MM.1S (cell line): ENCODE data around the gene RNF208.

ENCODE experiments used
- DNase-seq: peaks from one replicate; pipeline ENCODE4 v3.0.0-alpha.2; 2015
- H2AFZ ChIP-seq: fragments of 300-600 bp; sonication (generic); 2 replicates; pipeline ENCODE4 v1.6.0; 2016; ENCODE audit warnings: antibody characterized with exemption, low read length
- H3F3A ChIP-seq: fragments of 300-600 bp; sonication (generic); 2 replicates; pipeline ENCODE4 v1.6.1; 2016; ENCODE audit warnings: mild to moderate bottlenecking, antibody characterized with exemption, low read length, moderate library complexity, mixed read lengths; ENCODE audit not compliant: insufficient read depth
- H3K27ac ChIP-seq: fragments of 300-600 bp; sonication (generic); 2 replicates; pipeline ENCODE4 v1.5.1; 2016; ENCODE audit warnings: mild to moderate bottlenecking, low read length
- H3K27me3 ChIP-seq: fragments of 300-600 bp; sonication (generic); replicated peaks from 2 replicates; pipeline ENCODE4 v1.6.0; 2016; ENCODE audit warnings: low read length; ENCODE audit not compliant: insufficient read depth
- H3K36me3 ChIP-seq: fragments of 300-600 bp; sonication (generic); replicated peaks from 2 replicates; pipeline ENCODE4 v1.6.1; 2016; ENCODE audit warnings: mild to moderate bottlenecking, low read length, mixed read lengths; ENCODE audit not compliant: insufficient read depth
- H3K4me1 ChIP-seq: fragments of 300-600 bp; sonication (generic); 2 replicates; pipeline ENCODE4 v1.6.1; 2016; ENCODE audit warnings: low read length, mixed read lengths
- H3K4me2 ChIP-seq: fragments of 300-600 bp; sonication (generic); 2 replicates; pipeline ENCODE4 v1.6.0; 2016; ENCODE audit warnings: low read depth, low read length
- H3K4me3 ChIP-seq: fragments of 300-600 bp; sonication (generic); 2 replicates; pipeline ENCODE4 v1.5.1; 2016; ENCODE audit warnings: low read length, mixed read lengths
- H3K79me2 ChIP-seq: fragments of 300-600 bp; sonication (generic); 2 replicates; pipeline ENCODE4 v1.6.1; 2016; ENCODE audit warnings: mixed run types, low read length, mixed read lengths
- H3K9ac ChIP-seq: fragments of 300-600 bp; sonication (generic); 2 replicates; pipeline ENCODE4 v1.6.1; 2016; ENCODE audit warnings: low read length, mixed read lengths
- H3K9me2 ChIP-seq: fragments of 300-600 bp; sonication (generic); replicated peaks from 2 replicates; pipeline ENCODE4 v1.6.1; 2016; ENCODE audit warnings: mild to moderate bottlenecking, low read length, mixed read lengths; ENCODE audit not compliant: insufficient read depth
- H3K9me3 ChIP-seq: fragments of 300-600 bp; sonication (generic); replicated peaks from 2 replicates; pipeline ENCODE4 v1.6.1; 2016; ENCODE audit warnings: mild to moderate bottlenecking, low read length, mixed read lengths; ENCODE audit not compliant: insufficient read depth
- H4K20me1 ChIP-seq: fragments of 300-600 bp; sonication (generic); 2 replicates; pipeline ENCODE4 v1.6.1; 2016; ENCODE audit warnings: mild to moderate bottlenecking, low read length, moderate library complexity, mixed read lengths; ENCODE audit not compliant: insufficient read depth
- EZH2 ChIP-seq: fragments of 300-600 bp; sonication (generic); optimal IDR thresholded peaks from 2 replicates; pipeline ENCODE3; 2017; ENCODE audit warnings: low read depth, mild to moderate bottlenecking, antibody characterized with exemption, low read length, mixed read lengths
- EZH2phosphoT487 ChIP-seq: fragments of 300-600 bp; sonication (generic); IDR thresholded peaks from 2 replicates; pipeline ENCODE4 v1.6.1; 2018; ENCODE audit warnings: antibody characterized with exemption, low read length
- TF ChIP-seq, protein P1 (sequence below): fragments of 300-600 bp; sonication (generic); IDR thresholded peaks from 2 replicates; pipeline ENCODE4 v1.5.1; 2016; ENCODE audit warnings: antibody characterized with exemption, low read length, mixed read lengths

The RNF208 gene

GRCh38 chr9:137228506-137228967, 6.5 kb upstream of the RNF208 start:
- H3K79me2 ChIP-seq = no peaks in the 10 kb centered on the region
- H4K20me1 ChIP-seq = no peaks in the 10 kb centered on the region
- H3K9me2 ChIP-seq = no peaks in the 10 kb centered on the region
- H3K27ac ChIP-seq = no peak overlapping the region
- H3F3A ChIP-seq = no peaks in the 10 kb centered on the region
- DNase-seq = no peak
- H3K9me3 ChIP-seq = no peaks in the 10 kb centered on the region
- peaks cover 9% of the 10 kb centered on the region; the same call in 1 of the 2 replicates for H3K4me1 ChIP-seq
- H3K9ac ChIP-seq = no peak overlapping the region
- H3K36me3 ChIP-seq = no peaks in the 10 kb centered on the region
- no peak for TF ChIP-seq EZH2
- no peak for TF ChIP-seq EZH2phosphoT487
- TF ChIP-seq, protein P1, sequence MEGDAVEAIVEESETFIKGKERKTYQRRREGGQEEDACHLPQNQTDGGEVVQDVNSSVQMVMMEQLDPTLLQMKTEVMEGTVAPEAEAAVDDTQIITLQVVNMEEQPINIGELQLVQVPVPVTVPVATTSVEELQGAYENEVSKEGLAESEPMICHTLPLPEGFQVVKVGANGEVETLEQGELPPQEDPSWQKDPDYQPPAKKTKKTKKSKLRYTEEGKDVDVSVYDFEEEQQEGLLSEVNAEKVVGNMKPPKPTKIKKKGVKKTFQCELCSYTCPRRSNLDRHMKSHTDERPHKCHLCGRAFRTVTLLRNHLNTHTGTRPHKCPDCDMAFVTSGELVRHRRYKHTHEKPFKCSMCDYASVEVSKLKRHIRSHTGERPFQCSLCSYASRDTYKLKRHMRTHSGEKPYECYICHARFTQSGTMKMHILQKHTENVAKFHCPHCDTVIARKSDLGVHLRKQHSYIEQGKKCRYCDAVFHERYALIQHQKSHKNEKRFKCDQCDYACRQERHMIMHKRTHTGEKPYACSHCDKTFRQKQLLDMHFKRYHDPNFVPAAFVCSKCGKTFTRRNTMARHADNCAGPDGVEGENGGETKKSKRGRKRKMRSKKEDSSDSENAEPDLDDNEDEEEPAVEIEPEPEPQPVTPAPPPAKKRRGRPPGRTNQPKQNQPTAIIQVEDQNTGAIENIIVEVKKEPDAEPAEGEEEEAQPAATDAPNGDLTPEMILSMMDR = no peak
- no peak overlapping the region for H3K4me3 ChIP-seq
- H3K27me3 ChIP-seq = peaks cover 55% of the 10 kb centered on the region
- no peak overlapping the region for H2AFZ ChIP-seq
- no peak overlapping the region for H3K4me2 ChIP-seq

DNA sequence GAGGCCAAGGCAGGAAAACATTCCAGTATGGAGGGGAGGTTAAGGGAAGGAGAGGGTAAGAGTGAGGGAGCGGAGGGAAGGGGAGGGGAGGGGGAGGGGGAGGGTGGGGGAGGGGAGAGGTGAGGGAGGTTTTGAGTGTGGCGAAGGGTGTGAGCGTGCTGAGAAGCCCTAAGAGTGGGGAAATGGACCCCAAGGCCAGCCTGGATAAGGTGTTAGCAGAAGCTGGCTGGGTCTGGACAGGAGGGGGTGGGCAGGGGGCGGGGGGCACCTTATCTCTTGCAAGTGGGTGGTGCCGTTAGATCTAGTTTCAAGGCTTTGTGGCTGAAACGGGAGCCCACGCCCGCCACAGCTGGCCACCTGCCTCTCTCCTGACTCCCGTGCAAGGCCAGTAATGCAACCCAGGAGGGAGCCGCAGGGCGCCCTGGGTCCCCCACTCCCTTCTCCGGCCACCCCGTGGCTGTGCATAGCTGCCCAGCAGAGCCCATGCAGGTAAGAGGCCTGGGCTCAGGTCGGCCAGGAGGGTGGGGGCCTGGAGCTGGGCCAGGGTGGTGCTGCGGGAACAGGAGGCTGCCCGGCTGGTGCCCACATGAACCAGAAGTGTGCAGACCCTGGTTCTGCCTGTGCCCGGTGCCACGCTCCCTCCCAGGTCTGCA, 5.9 kb upstream of the RNF208 start:
- DNase-seq = no peak
- no peaks in the 10 kb centered on the region; the same call in 1 of the 2 replicates for H3F3A ChIP-seq
- no peak overlapping the region for H3K27ac ChIP-seq
- H3K79me2 ChIP-seq = no peaks in the 10 kb centered on the region
- no peaks in the 10 kb centered on the region for H3K9me3 ChIP-seq
- H2AFZ ChIP-seq = no peak overlapping the region
- no peaks in the 10 kb centered on the region for H3K36me3 ChIP-seq
- H3K4me1 ChIP-seq = peaks cover 9% of the 10 kb centered on the region; the same call in 1 of the 2 replicates
- H3K9ac ChIP-seq = no peak overlapping the region
- H3K4me2 ChIP-seq = no peak overlapping the region
- H3K4me3 ChIP-seq = no peak overlapping the region
- H3K9me2 ChIP-seq = no peaks in the 10 kb centered on the region
- no peaks in the 10 kb centered on the region for H4K20me1 ChIP-seq
- TF ChIP-seq EZH2phosphoT487 = no peak
- TF ChIP-seq, protein P1 = no peak
- TF ChIP-seq EZH2 = no peak
- H3K27me3 ChIP-seq = peaks cover 50% of the 10 kb centered on the region

DNA sequence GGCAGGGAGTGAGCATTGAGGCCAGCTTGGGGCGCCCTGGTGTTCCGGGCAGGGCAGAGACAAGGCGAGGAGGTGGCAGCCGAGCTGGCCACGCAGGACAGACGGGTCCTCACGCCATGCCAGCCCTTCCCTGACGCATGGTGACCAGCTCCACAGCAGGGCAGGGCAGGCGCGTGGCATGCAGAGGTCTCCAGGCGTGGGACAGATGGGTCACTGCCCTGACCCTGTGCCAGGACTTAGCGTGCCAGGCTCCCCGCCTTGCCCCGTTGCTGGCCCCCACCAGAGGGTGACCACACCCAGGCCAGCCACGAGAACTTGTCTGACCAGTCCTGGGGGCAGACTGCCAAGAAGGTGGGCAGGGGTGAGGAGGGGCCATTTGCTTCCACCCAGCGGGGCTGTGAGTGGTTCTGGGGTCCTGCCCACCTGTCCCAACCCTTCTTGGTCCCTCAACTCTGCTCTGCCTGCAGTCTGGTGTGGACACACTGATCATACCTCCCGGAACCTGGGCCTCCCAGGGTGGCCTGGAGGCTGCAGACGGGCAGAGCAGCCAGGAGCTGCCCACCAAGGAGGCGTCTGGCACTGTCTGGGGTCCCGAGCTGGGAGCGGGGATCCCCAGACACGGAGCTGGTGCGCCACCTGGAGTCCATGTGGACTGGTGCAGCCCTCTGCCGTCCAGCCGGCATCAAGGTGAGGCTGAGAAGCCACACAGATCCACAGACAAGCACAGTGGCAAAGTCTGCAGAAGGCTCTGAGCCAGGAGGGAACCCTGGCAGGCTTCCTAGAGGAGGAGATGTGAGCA, 5.2 kb upstream of the RNF208 start, which contains the start of gene RNF224:
TSS of gene RNF224 (plus strand) at position 449 of the 799 bp plus-strand sequence. CDS start 834 bp downstream, outside the sequence.
- DNase-seq = peak; percentile 73
- H3K4me1 ChIP-seq = peaks cover 9% of the 10 kb centered on the region; the same call in 1 of the 2 replicates
- no peak within 1 kb of the TSS for H3K4me2 ChIP-seq
- no peaks in the 10 kb centered on the region for H3K36me3 ChIP-seq
- H3K9me3 ChIP-seq = no peaks in the 10 kb centered on the region
- no peaks in the 10 kb centered on the region for H3K9me2 ChIP-seq
- H2AFZ ChIP-seq = no peak within 1 kb of the TSS
- no peaks in the 10 kb centered on the region; the same call in 1 of the 2 replicates for H3F3A ChIP-seq
- H3K4me3 ChIP-seq = no peak within 1 kb of the TSS
- no peaks in the 10 kb centered on the region for H4K20me1 ChIP-seq
- no peak within 1 kb of the TSS for H3K9ac ChIP-seq
- H3K27ac ChIP-seq = no peak within 1 kb of the TSS
- TF ChIP-seq, protein P1 = peak; percentile 95
- TF ChIP-seq EZH2 (no peak), EZH2phosphoT487 (no peak)
- H3K27me3 ChIP-seq = peaks cover 43% of the 10 kb centered on the region
- no peaks in the 10 kb centered on the region for H3K79me2 ChIP-seq
